ENCODE results near the gene ATP9A.

DNA sequence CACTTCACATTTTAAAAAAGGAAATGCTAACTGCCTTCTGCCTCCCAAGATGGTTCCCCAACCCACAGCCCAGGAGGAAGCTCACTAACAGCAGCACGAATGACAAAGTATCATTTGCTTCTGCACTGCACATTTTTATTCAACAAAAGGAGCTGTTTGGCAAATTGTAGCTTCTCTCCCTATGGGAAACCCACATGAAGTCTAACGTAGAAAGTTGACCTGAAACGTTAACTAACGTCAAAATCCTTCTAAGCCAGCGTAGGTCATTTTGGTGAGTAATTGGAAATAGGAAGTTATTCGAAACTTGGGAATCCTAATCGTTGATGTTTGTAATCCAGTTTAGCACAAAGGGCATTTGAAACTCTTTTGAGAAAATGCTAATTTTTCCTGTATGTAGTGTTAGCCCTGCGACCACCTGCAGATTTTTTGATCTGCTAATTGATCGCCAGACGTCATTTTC is 31.2 kb upstream of the ATP9A start:
- TF ChIP-seq, protein P1, sequence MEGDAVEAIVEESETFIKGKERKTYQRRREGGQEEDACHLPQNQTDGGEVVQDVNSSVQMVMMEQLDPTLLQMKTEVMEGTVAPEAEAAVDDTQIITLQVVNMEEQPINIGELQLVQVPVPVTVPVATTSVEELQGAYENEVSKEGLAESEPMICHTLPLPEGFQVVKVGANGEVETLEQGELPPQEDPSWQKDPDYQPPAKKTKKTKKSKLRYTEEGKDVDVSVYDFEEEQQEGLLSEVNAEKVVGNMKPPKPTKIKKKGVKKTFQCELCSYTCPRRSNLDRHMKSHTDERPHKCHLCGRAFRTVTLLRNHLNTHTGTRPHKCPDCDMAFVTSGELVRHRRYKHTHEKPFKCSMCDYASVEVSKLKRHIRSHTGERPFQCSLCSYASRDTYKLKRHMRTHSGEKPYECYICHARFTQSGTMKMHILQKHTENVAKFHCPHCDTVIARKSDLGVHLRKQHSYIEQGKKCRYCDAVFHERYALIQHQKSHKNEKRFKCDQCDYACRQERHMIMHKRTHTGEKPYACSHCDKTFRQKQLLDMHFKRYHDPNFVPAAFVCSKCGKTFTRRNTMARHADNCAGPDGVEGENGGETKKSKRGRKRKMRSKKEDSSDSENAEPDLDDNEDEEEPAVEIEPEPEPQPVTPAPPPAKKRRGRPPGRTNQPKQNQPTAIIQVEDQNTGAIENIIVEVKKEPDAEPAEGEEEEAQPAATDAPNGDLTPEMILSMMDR (IDR thresholded peaks at IDR 0.05) = no peak
- TF ChIP-seq POLR2A (IDR thresholded peaks at IDR 0.05) = no peak

All from right lobe of liver (tissue), 4 donors.